AG08395 (cell line): ENCODE measurements around the gene TNFRSF1B.

Experiments
- DNase-seq: peaks from one replicate; pipeline ENCODE4 v3.0.0; 2012; ENCODE audit warnings: mixed read lengths, low spot score

The TNFRSF1B gene

DNA sequence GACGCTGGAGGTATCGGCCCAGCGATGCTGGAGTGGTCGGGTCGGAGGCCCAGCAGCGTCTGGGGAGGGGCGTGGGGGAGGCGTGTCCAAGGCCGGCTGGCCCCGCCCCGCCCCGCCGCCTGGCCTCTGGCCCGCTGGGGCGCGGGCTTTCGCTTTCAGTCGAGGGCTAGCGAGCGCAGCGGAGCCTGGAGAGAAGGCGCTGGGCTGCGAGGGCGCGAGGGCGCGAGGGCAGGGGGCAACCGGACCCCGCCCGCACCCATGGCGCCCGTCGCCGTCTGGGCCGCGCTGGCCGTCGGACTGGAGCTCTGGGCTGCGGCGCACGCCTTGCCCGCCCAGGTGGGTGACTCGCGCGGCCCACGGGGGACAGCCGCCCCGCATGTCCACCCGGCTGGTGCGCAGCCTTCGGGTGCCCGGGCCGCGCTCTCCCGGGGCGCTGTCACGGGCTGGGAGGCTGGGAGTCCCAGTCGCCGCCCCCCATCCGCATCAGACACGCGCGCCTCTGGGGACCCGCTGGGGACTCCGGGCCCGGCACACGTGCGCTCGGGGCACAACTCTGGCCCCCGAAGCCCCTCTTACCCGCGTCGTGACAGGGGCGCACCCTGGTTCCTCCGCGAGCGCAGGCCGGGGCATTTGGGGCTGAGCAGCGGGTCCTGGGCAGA lies at the start of gene TNFRSF1B:
Gene TNFRSF1B, plus strand, starts transcription at position 158 of the 659 bp plus-strand sequence. Its CDS starts 101 bp downstream, at position 259.
- DNase-seq: peak; percentile 75

DNA sequence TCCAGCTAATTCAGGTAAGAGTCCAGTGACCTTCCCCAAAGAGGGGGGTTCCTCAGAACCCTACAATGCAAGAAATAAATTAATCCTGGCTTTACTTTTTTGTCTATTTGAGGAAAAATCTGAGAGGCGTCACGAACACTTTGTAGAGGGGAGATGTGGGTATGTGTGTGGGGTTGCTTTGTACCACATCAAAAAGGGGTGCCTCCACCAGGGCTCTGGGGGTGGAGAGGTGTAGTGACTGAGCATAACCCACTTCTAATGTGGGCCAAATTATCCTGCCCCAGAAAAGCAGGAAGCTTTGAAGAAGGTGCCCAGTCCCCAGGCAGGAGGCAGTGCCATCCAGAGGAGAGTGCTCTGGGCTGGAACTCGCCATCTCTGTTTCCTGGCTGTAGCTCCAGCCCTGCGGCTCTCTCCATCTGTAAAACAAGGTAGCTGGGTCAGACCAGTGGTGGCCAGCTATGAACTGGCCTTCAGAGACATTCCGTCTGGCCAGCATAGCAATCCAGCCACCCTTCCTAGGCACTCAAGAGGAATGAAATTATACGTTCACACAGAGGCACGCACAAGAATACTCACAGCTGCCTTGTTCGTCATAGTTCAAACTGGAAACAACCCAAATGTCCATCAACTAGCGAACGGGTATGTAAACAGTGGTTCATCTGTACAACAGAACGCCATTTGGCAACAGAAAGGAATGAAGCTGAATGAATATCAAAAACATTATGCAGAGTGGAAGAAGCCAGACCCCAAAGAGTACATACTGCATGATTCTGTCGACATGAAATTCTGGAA lies 45.4 kb upstream of the TNFRSF1B start:
- DNase-seq: peak; percentile 39

DNA sequence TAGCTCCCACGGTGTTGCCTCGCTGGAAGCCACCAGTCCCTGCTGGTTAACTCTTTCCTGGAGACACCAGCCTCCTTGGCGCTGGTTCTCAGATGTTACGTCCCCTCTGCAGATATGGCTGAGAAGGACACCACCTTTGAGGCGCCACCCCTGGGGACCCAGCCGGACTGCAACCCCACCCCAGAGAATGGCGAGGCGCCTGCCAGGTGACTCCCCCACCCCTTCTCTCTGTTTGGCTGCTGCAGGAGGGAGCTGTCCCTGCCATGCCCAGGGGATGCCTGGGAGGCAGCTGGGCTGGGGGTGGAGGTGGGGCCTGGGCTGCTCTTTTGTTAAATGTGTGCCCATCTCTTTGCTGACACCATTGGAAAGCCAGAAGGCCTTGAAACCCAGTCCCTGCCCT lies 43.6 kb upstream of the TNFRSF1B start:
- no peak for DNase-seq

DNA sequence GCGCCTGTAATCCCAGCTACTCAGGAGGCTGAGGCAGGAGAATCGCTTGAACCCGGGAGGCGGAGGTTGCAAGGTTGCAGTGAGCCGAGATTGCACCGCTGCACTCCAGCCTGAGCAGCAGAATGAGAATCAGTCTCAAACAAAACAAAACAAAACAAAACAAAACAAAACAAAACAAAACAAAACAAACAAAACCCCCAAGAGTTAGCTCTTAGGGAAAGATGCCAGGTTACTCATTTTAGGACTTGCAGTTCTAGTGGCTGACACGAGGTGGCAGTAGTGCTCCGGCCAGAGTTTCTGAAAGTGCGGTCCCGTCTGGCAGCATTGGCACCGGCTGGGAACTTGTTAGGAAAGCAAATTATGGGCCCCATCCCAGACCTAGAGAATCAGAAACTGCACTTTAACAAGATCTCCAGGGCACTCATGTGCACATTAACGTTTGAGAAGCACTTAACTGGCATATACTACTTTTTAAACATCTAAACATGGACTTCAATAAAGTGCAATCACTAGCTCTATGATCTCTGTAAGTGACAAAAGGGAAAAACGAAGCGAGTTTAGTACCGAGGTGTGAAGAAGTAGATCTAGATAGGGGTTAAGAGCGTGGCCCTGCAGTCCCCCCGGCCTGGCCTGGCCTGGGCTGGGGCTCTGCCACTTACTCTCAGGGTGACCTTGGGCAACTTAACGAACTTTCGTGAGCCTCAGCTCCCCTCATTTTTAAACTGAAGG lies 41.9 kb upstream of the TNFRSF1B start:
- peak; percentile 62 for DNase-seq

DNA sequence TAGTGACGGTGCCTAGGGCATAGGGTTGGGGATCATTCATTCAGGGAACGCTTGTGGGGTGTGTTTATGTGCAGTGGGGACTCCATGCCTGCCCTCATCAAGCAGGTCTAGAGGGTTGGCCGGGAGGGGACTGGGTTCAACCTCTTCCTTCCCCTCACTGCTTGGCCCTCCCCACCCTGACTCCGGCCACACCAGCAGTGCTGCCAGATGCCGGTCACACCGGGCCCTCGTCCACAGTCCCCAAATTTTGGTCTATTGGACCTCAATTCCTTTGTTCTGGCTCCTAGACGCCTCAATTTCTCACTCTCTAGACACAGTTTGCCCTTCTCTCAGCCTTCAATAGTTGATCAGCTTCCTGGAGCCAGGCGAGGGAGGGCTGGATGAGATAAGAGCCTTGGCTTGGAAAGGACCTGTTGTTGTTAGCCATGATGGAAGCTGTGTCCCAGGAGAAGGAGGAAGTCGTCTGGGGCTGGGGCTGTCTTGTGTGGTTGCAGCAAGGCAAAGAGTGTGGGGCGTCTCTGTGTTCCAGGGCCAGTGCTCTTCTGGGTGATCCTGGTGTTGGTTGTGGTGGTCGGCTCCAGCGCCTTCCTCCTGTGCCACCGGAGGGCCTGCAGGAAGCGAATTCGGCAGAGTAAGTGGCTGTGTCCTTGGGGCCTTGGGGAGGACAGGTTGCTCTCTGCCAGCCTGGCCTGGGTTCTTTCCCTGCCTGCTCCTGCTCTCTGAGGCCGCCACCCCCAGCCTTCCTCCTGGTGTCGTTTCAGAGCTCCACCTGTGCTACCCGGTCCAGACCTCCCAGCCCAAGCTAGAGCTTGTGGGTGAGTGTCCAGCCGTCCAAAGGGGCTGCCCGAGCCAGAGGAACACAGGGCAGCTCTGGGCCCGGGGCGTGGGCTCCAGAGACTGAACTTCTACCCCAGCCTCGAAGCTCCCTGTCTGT lies 41.1 kb upstream of the TNFRSF1B start:
- DNase-seq: no peak

DNA sequence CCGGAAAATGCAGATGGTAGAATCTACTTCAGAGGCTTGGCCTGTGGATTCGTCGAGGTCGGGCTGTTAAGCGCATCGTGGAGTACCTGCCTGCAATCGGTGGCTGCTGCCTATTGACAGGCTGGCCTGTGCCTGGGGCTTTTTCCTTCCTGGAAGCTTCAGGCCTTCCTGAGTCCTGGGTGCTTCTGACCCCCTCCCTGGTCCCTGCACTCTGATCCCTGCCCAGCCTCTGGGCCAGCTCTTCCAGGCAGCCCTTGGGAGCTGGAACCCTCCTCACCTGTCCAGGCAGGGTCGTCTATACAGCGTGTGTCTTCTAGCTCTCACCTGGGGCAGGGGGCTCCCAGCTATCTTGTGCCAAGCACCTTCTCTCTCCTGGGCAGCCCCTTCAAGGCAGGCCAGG lies 40.0 kb upstream of the TNFRSF1B start:
- no peak for DNase-seq

DNA sequence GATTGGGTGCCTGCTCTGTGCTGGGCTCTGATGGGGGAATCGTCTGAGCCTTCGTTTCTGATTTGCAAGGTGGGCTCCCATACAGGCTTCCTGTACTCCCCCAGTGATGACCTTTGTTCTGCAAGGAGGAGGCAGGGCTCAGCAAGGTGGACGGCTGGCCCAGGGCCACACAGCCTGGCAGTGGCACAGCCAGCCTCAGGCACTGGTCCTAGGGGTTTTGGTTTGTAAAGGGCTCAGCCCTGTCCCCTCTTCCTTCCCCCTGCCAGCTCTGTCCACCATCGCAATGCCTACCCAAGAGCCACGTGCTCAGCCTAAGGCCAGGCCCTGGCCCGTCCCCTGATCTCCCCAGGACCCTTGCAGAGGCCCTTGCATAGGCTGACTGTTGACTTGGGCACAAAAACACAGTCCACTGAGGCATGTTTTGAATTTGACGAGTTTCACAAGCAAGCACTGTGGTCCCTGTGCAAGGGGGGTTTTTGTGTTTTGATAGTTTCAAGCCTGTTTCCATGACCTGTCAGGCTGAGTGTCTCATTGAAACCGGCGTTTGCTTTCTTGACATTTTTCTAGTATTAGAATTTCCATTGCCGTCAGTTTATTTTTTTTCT lies 39.5 kb upstream of the TNFRSF1B start:
- no peak for DNase-seq

DNA sequence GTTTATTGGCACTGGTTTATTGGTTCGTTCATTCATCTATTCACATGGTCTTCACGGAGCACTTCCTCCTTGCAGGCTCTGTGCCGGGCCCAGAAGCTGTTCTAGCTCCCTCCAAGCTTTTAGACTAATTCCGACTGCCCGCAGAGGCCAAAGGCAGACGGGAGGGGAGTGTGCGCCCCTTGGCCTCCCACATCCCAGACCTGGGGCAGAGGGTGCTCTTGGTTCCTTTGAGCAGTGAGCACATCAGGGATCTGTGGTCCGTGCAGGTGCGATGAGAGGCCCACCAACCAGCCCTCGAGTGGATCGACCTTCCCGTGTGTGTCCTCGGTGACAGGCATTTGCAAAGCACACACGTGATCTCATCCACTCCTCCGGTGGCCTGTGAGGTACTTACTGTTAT lies 38.7 kb upstream of the TNFRSF1B start:
- no peak for DNase-seq

DNA sequence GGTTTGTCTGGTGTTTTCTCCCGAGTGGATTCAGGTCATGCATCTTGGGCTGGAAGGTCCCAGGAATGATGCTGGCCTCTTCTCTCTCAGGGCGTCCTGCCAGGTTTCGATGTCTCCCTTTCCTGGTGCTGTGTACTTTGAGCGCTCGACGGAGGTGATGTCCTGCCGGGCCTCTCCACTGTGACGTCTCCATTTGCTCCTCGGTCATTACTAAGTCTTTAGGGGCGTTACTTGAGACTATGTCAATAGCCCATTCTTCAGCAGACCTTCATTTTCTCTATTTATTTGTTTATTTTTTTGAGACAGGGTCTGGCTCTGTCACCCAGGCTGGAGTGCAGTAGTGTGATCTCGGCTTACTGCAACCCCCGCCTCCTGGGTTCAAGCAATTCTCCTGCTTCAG lies 37.2 kb upstream of the TNFRSF1B start:
- no peak for DNase-seq

DNA sequence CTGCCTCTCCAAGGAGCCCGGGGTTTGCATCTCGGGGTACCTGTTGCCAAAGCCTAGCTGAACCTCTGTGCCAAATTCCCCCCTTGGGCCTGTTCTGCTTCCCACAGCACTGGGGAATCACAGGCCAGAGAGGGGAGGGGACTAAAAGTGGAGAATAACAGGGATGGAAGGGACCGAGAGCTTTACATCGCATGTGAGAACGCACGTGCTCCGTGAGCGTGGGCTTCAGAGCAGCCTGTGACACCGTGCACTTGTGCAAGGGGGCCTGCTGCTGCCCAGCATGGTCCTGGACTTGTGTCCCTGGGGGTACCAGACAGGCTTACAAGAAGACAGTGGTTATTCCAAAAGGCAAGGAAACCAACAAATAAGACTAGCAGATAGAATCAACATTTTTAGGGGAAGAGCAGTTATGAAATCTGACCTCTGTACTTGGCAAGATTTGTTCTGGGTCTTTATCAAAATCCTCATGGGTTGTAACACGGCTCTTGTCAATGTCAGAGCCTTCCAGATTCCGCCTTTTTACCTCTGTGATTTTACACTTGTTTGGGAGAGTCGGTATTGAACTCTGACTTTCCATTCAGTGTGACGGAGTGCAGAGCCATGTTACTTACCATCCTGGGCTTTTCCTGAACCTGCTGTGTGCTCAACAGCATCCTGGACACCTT lies 36.2 kb upstream of the TNFRSF1B start:
- no peak for DNase-seq

DNA sequence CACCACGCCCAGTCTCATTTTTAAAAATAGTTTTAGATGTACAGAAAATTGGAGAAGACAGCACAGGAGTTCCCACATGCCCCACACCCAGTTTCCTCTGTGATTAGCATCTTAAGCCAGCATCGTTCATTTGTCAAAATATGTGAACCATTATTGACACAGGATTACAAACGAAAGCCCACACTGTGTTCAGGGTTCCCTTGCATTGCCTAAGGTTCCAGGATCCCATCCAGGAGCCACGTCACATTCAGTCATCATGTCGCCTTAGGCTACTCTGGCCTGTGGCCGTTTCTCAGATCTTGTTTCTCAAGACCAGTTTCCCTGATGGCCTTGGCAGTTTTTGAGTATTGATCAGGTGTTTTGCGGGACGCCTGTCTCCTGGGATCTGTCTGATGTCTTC lies 34.7 kb upstream of the TNFRSF1B start:
- DNase-seq: peak; percentile 83

DNA sequence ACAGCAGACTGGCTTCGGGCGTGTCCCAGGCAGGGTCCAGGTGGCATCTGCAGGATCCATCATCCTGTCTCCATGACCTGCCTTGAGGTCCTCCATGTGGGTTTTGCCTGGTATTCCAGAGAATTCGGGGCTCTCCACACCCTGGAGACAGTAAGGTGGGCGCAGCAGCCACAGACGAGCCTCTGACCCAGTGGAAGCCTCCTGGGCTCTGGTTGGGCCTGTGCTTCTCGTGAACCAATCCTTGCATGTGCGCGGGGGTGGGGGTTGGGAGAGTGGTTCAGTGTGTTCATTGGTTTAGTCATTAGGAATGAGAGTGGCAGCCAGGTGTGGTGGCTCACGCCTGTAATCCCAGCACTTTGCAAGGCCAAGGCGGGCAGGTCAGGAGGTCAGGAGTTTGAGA lies 32.1 kb upstream of the TNFRSF1B start:
- no peak for DNase-seq

DNA sequence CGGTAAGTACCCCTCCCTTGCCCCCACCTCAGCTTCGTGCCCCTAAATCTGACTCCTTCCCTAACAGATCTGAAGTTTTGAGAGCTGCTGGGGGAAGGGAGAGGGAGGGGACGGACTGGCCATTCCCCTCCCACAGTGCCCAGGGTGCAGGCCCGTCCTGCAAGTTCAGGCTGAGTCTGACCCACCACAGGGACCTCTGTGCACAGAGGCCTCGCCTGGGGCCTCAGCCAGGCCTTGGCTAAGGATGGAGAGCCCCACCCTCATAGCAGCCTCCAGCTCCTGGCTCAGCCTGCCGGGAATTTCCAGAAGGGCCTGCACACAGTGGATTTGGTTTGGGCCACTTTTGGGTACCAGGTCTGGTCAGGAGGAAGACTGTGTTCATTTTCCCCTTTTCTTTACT lies 31.2 kb upstream of the TNFRSF1B start:
- no peak for DNase-seq

DNA sequence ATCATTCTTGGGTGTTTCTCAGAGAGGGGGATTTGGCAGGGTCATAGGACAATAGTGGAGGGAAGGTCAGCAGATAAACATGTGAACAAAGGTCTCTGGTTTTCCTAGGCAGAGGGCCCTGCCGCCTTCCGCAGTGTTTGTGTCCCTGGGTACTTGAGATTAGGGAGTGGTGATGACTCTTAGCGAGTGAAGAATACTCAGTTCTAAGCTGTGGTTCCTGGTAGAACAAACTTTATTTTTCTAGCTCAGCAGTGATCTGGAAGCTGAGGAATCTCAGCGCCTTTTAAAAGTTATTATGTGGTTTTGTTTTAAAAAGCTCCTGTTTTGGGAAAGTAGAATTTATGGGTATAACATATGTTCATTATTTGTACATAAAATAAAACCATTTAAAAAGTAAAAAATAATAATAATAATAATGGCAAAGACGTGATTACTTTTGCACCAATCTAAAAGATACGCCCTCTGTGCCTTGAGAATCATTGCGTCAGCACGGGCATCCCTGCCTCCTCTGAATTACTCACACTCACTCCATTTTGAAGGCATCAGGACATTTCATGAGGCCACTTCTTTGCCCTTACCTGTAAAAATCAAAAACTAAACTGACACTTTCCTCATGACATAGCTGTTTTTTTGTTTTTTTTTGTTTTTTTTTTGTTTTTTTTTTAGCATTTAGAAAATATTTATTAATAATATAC lies 29.7 kb upstream of the TNFRSF1B start:
- no peak for DNase-seq

DNA sequence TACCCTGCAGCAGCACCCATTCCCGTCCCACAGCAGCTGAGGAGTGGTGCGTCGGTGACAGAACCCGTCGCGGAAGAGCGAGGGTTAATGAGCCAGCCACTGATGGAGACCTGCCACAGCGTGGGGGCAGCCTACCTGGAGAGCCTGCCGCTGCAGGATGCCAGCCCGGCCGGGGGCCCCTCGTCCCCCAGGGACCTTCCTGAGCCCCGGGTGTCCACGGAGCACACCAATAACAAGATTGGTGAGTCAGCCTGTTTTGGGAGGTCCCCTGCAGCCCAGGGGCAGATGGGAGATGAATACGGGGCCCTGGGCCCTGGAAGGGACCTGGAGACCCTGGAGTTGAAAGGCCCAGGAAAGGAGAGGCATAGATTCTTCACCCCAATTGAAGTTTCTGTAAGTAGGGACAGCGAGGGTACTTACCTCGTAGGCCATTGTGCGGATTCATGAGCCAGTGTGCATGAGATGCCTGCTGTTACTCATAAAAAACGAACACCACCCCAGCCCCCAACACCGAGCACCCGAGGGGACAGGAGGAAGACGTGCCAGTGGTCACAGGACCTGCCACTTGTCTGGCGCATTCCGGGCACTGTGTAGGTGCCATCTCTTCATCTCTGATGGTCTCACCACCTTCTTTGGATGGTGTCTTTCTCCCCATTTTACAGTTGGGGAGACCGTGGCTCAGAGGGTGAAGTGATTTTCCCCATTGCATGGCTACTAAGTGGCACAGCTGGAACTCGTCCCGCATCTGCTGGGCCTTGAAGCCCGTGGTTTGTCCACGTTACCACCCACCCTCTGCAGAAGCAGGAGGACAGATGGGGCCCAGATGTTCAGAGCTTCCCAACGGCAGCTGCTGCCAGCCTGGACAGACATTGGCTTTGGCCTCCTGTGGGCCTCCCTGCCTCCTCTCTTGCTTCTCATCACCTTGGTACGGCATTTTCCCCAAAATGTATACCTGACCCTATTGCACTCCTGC lies 28.3 kb upstream of the TNFRSF1B start:
- DNase-seq: no peak

DNA sequence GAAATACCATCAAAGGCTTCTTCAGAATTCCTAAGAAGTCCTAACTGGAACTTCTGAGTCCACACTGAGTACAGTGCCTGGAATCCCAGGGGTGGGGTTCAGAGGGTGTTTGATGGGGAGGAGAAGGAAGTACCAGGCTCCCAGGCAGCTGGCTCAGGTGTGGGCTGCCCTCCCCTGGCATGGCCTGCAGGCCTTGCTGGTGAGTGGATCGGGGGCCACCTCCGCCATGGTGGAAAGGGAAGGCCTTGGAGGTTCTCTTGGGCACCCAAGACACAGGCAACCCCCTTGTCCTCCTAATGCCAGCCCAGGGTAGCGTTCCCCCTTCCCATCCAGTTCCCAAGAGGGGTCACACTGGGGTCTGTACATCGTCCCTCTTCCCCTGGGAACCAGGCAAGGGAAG lies 26.8 kb upstream of the TNFRSF1B start:
- DNase-seq: no peak

DNA sequence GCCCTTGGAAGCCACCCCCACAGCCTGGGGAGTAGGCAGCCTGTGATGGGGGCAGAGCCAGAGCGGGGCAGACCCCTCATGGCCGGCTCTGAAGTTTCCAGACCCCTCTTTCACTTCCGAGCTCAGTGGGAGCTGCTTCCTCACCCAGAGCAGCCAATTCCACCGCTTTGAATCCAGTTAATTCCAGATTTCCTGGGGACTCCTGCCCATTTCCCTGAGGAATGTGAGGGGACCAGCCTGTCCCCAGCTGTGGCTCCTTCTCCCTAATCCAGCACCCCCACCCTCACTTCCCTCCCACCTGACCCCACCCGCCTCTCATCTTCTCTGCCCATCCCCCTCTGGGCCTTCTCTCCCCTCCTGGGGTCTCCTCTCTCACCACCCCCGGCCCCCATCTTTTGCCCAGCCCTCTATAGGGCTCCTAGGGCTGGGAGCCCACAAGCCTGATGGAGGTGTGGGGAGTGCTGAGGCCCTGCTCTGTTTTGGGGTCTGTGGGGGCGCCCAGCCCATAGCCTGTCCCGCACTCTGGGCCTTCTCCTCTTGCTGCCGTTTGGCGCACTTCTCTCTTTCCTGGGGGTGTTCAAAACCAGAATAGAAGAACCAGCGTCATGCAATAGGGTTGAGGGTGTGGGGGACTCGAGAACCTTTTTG lies 26.2 kb upstream of the TNFRSF1B start:
- DNase-seq: no peak

DNA sequence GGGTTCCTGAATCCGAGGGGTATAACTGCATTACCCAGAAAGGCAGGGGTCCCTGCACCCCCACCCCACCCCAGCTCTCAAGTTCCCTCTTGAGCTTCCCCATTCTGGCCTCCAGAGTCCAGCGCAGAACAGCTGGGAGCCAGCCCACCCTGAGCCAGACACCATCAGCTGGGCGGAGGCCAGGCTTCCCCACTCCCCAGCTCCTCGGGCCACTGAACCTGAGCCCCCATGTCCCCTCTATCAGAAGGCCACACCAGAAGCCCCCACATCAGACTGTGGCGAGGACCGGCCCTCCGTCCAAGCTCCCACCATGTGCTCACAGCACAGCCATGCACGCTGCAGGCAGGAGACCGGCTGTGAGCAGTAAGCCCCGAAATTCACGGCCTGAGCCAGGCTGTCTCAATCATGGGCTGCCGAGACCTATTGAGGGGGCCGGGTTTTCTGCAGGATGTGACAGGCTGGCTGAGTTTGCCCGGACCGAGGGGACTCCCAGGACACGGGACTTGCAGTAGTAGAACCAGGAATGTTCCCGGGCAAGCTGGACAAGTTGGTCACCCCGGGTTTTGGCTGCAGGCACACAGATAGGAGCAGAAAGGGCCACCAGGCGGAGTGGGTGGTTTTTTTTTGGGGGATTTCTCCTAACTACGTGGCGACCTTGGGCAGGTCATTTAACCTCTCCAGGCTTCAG lies 25.5 kb upstream of the TNFRSF1B start:
- no peak for DNase-seq
